ENCODE data around the gene GAN. TPM values are rescaled to one million over a fixed set of nuclear protein-coding genes. Genes with fewer than 3 reads are reported as not detected.

Gene GAN
- total RNA-seq, 1 experiment from 2014 or later, result 22.5 TPM

DNA sequence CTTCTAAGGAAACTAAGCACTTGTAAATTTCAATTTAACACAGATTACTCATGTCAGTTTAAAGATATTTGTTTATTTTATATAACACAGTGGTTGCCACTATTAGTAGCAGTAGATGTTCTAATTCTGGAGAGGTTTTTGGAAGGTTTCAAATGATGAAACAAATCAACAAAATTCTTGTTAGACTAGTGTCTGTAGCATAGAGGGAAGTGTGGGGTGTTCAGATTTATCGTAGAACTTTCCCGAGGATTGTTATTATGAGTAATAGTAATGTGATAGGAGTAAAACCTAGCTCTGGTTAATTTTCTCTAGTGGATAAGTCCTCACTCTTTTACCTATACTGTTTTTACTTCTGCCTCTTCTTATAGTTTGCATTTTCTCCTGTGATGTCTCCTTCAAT lies 6.3 kb downstream of the GAN start:
- H3K4me2 ChIP-seq (ENCODE audit: low read length), result no peak overlapping the region
- H4K20me1 ChIP-seq (ENCODE audit: insufficient read depth), result peaks cover 16% of the 10 kb centered on the region; the same call in 1 of the 2 replicates

More for the DNA sequence above, 6.3 kb downstream of the GAN start:
- Histone ChIP-seq H3K27me3 (ENCODE audit: insufficient read depth, low read length) (no peaks in the 10 kb centered on the region), H3K36me3 (ENCODE audit: control insufficient read depth in 1 of 2, insufficient read depth in 2 of 2, low read length in 2 of 2) (no peaks in the 10 kb centered on the region), H2AFZ (ENCODE audit: low read depth, low read length, poor library complexity, severe bottlenecking) (no peak overlapping the region), H3K79me2 (ENCODE audit: insufficient read depth, low read length) (peaks cover 92% of the 10 kb centered on the region), H3K27ac (ENCODE audit: low read depth, low read length) (no peak overlapping the region), H3K4me1 (ENCODE audit: control insufficient read depth in 1 of 2, insufficient read depth in 2 of 2, low read length in 2 of 2) (peaks cover 13 to 22% of the 10 kb centered on the region in 2 experiments), H3K9me2 (ENCODE audit: insufficient read depth) (no peaks in the 10 kb centered on the region), H3K9me3 (ENCODE audit: control insufficient read depth in 1 of 2, insufficient read depth in 1 of 2, low read depth in 1 of 2, low read length in 2 of 2) (no peaks in the 10 kb centered on the region), H3K4me3 (replicated peaks in 1 of 2; ENCODE audit: low read depth in 1 of 2, low read length in 2 of 2) (no peak overlapping the region), H3K9ac (ENCODE audit: low read length) (no peak overlapping the region)
- no peak for DNase-seq (ENCODE audit: low read depth, low spot score)
- RAD21 ChIA-PET (ENCODE audit: low non-redundant PET in 1 of 2, low total read pairs in 2 of 2, uncharacterized antibody in 2 of 2, unreplicated experiment in 2 of 2), result no interaction called here
- CTCF ChIA-PET, result no interaction called here
- no peak for ATAC-seq
- intact Hi-C loops (cut with micrococcal nuclease), result no loop called here
- POLR2A ChIA-PET, result no interaction called here
- BruUV-seq (replicated peaks), result no TSS peak
- TF ChIP-seq SIN3A (IDR thresholded peaks at IDR 0.05; ENCODE audit: low read depth) (no peak), YY1 (IDR thresholded peaks at IDR 0.05; ENCODE audit: extremely low read depth, insufficient replicate concordance, low read depth, low read length) (no peak), ZFX (IDR thresholded peaks at IDR 0.05) (no peak), REST (IDR thresholded peaks at IDR 0.05; ENCODE audit: low read depth) (no peak)
- TF ChIP-seq, protein P1, sequence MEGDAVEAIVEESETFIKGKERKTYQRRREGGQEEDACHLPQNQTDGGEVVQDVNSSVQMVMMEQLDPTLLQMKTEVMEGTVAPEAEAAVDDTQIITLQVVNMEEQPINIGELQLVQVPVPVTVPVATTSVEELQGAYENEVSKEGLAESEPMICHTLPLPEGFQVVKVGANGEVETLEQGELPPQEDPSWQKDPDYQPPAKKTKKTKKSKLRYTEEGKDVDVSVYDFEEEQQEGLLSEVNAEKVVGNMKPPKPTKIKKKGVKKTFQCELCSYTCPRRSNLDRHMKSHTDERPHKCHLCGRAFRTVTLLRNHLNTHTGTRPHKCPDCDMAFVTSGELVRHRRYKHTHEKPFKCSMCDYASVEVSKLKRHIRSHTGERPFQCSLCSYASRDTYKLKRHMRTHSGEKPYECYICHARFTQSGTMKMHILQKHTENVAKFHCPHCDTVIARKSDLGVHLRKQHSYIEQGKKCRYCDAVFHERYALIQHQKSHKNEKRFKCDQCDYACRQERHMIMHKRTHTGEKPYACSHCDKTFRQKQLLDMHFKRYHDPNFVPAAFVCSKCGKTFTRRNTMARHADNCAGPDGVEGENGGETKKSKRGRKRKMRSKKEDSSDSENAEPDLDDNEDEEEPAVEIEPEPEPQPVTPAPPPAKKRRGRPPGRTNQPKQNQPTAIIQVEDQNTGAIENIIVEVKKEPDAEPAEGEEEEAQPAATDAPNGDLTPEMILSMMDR (IDR thresholded peaks at IDR 0.05 in 2 of 3, conservative IDR thresholded peaks at IDR 0.05 in 1 of 3; ENCODE audit: borderline replicate concordance in 1 of 3, insufficient read depth in 1 of 3, low read depth in 2 of 3, low read length in 2 of 3), result no peak

Measured in HCT116 (cell line).